NCI-H2029 (cell line): Measurements from ENCODE around the gene JMJD7.

Experiments used
- DNase-seq: peaks from one replicate; lab custom pipeline; 2025; lab: John Stamatoyannopoulos, UW

Gene JMJD7

DNA sequence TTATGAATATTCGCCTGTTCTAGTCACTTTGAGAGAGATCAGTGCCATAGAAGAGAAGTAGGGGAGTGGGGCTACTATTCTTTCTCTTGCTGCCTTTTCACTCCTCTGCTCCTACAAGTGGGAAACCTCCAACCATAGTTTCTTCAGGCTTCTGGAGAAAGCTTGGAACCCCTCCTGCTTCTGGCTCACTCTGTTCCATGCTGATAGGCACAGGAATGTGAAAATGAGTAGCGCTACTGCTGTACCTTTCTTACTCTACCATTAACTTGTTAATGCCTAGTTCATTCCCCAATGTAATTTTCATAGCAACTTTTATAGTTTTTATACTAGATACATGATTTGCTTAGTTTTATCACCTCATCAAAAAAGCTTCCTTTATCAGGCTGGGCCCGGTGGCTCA is 26.7 kb upstream of the JMJD7 start:
- DNase-seq, result no peak

DNA sequence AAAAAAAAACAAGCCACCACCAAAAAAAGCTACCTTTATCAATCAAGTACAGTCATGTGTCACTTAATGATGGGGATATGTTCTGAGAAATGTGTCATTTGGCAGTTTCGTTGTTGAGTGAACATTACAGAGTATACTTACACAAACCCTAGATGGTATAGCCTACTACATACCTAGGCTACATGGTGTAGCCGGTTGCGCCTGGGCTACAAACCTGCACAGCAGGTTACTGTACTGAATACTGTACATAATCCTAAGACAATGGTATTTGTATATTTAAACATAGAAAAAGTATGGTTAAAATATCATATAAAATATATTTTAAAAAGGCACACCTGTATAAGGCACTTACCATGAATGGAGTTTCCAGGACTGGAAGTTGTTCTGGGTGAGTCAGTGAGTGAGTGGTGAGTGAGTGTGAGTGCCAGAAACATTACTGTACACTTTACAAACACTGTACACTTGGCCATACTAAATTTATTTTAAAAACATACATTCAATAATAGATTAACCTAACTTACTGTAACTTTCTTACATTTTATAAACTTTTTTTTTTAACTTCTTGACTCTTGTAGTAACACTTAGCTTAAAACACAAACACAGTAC is 25.9 kb upstream of the JMJD7 start:
- DNase-seq, result no peak

DNA sequence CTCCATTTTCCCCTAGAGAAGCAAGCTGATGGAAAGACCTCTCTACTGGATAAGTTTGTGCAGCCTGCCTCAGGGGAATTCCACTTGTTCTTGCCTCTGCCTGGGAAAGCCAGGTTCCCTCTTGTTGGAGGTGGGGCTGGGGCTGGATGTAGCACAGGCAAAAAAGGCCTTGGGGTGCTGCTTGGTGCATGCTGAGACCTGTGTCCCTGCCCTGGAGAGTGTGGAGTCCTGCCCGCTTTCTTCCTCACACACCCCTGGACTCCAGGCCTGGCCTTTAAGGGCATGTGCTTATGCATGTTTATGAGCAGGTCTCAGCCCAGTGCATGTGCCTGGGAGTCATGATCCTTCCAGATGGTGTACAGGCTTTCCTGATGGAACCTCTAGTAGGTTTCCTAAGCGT is 23.5 kb upstream of the JMJD7 start:
- DNase-seq, result no peak

DNA sequence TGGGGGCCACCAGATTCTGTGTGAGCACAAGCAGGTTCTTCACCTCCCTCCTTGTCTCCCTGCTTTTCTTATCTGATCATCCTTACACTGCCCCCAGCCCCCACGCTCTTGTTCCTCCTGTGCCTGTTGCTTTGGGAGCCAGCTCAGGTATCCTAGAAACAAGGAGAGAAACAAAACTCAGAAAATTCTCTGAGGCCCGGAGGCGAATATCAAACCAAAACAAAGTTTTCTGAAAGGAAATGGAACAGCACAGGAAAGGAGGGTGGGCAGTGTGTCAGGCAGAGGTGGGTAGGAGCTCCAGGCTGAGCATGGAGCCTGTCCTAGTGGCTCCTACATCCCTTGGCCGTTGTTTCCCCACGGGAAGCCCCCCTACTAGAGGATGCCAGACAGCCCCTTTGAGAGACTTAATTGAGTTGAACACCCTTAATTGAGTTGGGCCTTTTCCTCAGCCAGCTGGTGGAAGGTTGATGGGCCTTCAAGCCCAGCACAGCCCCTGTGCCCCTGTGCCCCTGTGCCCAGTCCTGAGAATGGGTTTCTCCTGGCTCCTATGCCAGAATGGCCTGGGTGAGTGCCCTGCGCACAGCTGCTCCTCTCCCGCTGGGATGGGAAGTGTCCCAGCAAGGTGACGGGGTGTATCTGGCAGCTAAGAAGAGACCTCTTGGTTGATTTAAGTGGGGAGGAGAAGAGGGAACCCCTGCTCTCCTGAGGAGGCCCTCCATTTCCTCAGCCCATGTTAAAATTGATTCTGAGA is 22.8 kb upstream of the JMJD7 start:
- DNase-seq, result no peak

DNA sequence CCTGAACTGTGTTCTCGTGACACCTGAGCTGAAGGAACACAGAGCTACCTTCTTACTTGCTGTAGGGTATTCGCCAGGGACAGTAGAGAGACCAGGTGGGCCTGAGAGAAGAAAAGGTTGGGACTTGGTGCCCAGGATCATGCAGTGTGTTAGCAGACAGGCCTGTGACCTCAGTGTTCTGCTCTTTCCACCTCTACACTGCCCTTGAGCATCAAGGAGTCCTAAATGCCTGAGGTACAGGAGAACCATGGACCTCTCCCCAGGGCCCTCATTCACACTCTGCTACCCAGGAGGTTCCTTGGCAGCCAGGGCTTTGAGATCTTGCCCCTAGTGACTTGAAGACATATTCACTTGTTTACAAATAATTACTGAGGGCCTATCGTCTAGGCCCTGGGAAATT is 22.2 kb upstream of the JMJD7 start:
- DNase-seq, result no peak

DNA sequence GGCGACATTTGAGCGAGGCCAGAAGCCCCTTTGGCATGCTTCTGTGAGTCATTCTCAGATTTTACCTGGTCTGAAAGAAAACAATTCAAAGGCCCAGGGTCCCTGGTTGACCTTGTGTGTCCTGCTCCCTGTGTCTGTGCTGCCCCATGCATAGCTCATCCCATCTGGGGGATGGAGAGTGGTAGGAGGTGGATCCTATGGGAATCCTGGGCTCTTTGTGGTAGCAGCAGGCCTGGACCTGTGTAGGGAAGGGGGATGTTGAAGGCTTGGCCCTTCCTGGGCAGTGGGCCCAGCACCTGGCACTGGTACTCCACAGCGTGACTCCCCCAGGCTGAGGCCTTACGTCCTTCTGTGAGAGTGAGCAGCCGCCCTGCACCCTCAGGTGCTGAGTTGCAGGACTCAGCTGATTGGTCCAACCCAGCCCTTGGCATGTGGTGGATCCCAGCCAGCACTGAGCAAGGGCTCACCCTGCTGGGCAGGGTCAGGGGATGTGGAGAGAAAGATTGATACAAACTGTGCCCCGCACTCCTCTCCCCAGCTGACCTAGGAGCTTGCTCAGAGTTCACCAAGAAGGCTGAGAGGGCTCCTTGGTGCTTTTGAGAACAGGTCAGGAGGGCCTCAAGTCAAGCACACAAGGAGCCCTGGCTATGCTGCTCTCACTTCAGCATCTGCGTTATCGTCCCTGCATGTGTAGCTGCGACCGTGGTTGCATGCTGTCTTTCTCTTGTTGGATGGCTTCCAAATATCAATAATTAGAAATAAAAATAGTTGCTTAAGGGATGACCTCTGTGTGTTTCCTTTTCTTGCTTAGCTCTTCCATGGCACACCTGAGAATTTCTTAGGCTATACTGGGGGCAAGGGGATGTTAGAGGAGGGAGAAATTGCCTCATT is 21.4 kb upstream of the JMJD7 start:
- DNase-seq, result no peak

DNA sequence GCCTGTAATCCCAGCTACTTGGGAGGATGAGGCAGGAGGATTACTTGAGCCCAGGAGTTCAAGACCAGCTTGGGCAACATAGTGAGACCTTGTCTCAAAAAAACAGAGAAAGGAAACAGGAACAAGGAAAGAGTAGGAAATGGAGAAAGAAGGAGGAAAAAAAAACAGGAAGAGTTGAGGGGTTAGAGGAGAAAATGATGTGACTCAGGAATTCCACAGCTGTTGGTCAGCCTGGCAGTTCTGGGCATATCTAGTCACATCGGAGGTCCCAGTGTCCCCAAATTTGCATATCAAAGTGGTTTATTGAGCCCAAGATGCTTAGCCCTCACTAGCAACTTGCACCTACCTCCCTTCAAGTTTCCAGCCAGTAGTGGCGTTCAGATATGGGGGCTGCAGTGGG is 18.8 kb upstream of the JMJD7 start:
- DNase-seq, result no peak

DNA sequence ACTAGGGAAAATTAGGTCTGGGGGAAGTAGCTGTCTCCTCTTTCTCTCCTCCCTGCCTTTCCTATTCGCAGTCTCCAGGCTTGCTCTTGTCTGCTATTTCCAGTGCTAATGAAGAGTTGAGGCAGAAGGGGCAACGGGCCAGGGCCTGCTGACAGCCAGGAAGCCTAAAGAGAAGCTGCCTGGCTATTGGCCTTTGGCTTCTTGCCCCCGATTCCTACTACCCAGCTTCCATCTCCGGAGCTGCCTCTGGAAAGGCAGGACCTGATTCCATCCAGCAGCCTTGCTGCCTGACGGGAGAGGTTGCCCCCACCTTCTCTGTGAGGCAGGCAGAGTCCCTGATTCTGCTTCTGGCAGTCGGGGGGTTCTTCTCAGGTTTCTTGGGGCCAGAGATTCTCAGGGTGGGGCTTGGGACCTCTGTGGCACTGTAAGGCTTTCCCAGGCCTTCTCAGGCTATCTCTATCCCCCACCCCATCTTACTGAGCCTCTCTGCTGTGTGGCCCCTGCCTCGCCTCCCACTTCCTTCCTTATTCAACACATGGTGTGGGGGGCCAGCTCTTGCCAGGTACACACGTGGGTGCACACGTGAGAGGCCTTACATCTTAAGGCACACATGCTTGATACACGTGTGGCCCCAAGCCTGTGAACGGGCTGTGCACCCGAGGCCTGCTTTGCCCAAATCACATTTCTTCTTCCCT is 18.2 kb upstream of the JMJD7 start:
- no peak for DNase-seq

DNA sequence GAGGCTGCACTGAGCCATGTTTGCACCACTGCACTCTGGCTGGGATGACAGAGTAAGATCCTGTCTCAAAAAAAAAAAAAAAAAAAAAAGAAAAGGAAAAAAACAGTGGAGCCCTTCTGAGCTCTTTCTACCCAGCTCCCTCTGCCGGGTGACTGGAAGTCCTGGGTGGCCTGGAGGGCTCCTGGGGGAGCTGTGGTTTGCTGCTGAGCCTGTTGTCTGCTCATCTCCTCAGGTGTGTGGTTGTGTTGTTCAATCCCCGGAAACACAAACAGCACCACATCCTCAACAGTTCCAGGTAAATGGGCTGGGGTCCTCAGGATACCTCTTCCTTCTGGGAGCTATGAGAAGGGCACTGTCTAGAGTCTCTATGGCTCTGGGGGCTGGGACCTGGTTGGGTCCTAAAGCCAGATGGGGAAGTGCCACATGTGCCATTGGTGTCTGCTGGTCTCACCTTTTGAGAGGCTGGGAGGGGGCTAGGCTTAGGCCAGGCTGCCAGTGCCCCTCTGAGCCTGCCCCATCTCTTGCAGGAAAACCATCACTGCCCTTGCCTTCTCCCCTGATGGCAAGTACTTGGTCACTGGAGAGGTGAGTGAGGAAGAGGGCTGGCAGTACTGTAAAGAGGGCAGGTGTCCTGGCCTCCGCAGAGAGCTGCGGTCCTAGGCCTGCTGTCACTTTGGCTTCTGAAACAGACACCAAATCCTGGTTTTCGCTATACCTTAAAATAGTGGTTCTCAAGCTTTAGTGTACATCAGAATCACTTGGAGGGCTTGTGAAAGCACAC is 17.1 kb upstream of the JMJD7 start:
- DNase-seq, result no peak

DNA sequence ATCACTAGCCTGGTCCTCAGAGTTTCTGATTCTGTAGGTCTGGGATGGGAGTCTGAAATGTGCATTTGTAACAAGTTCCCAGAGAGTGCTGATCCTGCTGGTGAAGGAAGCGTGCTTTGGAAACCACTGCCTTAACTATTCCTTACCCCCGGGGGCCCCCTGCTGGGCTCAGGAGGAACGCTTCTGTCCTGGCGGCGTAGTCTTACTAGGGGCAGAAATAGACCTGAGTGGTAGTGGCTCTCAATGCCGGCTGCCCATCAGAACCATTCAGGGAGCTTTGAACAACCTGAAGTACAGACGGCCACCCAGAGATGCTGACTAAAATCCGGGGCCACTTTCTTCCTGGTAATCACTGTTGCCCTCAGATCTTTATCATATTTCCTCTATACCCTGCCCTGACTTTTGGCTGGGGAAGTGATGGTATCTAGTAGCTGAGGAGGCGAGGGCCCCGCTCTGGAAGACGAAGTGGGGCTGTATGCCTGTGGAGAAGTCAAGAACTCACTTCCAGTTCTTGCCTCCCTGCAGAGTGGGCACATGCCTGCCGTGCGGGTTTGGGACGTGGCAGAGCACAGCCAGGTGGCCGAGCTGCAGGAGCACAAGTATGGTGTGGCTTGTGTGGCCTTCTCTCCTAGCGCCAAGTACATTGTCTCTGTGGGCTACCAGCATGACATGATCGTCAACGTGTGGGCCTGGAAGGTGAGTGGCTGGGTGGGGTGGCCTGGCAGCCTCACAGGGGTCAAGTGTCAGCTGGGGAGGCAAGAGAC is 16.3 kb upstream of the JMJD7 start:
- peak; percentile 24 for DNase-seq

DNA sequence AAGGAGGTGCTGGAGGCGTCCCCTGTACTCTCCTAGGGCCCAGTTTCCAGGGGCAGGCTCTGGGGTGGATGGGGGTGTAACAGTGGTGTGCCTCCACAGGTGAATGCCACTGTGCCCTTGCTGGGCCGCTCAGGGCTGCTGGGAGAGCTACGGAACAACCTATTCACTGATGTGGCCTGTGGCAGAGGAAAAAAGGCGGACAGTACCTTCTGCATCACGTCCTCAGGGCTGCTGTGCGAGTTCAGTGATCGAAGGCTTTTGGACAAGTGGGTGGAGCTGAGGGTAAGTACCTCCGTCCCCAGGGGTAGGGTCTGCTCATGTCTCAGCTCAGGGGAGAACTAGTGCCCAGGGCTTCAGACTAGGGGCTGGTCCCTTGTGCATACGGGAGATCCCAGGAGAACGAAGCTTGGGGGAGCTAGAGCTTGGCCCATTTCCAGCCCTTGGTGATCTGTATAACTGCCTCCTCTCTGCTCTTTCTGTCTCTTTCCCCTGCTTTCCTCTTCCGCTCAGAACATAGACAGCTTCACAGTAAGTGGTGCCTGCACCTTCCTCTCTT is 15.0 kb upstream of the JMJD7 start:
- DNase-seq, result no peak

DNA sequence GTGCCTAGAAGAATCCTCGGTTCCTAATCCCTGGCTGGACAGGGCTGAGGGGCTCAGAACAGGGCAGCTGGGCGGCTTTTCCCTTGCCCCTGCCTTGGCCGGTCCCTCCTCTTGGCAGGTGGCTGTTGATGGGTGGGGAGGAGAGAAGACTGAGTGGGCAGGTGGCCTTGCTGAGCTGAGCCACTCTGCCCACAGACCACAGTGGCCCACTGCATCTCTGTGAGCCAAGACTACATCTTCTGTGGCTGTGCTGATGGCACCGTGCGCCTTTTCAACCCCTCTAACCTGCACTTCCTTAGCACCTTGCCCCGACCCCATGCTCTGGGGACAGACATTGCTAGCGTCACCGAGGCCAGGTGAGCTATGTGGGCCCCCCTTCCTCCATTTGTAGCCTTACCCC is 14.5 kb upstream of the JMJD7 start:
- DNase-seq, result no peak

DNA sequence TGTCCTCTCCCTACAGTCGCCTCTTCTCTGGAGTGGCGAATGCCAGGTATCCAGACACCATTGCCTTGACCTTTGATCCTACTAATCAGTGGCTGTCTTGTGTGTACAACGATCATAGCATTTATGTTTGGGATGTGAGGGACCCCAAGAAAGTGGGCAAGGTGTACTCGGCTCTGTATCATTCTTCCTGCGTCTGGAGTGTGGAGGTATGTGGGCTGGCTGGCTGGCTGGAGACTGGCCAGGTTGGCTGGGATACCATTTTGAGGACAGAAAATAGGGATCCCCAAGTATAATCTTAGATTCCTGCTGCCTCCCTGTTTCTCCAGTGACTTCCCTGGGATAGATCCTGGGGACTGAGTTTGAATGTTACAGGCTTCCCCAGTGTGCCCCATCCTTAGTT is 13.4 kb upstream of the JMJD7 start:
- no peak for DNase-seq

DNA sequence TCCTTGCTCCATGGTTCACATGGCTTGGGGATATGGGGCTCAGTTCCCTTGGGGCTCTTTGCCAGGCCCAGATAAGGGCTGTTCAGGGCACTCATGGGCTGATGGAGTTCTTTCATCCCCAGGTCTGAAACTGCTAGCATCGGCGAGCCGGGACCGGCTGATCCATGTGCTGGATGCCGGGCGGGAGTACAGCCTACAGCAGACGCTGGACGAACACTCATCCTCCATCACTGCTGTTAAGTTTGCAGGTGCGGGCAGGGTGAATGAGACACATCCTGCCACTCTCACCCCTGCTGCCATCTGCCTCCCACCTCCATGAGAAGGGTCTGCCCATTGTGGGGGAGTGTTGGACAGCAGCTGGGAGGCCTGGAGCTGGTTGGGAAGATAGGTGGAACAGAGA is 11.1 kb upstream of the JMJD7 start:
- DNase-seq, result no peak

DNA sequence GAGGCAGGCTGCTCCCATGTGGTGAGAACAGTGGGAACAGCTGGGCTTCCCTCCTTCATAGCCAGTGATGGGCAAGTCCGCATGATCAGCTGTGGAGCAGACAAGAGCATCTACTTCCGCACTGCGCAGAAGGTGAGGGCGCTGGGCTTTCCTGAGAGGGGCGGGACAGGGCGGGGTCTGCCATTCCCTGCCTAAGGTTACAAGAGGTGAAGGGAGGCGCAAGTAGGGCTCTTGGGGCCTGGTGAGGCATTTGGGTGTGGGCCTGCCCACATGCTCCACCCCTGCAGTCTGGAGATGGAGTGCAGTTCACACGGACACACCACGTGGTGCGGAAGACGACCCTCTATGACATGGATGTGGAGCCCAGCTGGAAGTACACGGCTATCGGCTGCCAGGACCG is 10.6 kb upstream of the JMJD7 start:
- no peak for DNase-seq

DNA sequence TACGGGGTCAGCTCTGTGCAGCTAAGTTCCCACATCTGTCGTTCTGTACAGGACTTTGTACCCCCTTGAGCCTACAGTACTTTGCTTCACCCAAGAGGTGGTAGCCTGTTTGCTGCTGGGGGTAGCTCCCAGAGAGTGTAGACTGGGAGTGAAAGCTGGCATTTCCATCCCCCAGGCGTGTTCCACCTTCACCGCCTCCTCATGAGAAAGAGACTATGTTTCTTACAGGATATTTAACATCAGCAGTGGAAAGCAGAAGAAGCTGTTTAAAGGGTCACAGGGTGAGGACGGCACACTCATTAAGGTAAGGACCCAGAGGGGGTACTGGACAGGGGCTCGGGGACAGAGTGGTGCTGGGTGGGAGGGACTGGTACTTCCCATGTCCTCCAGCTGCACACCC is 10.1 kb upstream of the JMJD7 start:
- DNase-seq, result no peak

DNA sequence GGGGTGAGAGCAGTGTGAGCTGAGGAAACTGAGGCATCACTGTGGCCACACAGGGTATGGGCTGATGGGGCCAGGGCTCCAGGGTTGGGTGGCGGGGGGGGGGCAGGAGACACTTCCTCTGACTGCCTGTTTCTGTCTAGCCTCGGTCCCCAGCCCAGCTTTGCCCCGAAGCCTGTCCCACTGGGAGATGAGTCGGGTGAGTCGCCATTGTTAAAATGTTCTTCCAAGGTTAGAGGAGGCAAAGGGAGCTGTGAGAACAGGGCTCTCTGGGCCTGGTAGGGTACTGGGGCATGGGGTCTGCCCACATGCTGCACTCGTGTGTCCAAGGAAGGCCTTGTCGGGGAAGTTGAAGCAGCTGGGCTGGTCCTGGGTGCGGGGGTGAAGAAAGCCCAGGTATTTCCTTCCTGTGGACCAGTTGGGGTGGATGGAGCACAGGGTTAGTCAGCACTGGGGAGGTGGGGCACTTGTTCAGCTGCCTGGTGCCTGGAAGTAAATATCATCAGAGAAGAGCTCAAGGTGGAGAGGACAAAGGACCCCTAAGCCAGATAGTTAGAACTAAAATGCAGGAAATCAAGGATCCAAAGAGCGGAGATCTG is 8.3 kb upstream of the JMJD7 start:
- DNase-seq, result no peak

DNA sequence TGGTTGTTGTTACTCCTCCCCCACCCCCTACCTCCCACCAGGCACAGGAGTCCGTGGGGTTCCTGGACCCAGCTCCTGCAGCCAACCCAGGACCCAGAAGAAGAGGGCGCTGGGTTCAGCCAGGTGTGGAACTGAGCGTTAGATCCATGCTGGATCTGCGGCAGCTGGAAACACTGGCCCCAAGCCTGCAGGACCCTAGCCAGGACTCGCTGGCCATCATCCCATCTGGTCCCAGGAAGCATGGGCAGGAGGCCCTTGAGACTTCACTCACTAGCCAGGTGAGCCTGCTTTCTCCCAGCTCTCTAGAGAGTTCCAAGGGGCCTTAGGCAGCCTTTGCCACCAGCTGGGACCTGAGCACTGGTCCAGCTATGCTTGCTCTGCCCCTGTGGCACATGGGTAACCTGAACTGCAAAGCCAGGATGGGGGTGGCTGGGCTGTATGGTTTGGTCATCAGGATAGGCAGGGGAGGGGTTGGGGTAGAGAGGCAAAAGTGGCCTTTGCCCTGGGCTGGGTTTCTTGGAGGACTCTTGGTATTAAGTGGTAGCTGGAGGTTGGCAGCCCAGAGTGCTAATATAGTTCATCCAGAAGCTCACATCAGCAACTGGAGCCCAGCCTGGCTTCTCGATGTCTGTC is 7.0 kb upstream of the JMJD7 start:
- DNase-seq, result peak; percentile 7

DNA sequence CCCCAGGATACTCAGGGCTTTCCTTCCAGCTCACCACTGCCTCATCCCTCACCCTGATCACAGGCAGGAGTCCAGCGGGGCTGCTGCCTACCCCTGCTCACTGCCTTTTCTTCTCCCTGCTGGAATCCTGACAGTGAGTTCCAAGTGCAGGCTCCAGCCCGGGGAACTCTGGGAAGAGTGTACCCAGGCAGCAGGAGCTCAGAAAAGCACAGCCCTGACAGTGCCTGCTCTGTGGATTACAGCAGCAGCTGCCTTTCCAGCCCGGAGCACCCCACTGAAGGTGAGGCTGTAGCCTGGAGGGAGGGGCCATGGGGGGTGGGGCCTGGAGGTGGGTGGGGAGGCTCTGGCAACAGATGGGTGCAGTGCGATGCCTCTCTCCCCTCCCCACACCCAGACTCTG is 6.1 kb upstream of the JMJD7 start:
- no peak for DNase-seq

DNA sequence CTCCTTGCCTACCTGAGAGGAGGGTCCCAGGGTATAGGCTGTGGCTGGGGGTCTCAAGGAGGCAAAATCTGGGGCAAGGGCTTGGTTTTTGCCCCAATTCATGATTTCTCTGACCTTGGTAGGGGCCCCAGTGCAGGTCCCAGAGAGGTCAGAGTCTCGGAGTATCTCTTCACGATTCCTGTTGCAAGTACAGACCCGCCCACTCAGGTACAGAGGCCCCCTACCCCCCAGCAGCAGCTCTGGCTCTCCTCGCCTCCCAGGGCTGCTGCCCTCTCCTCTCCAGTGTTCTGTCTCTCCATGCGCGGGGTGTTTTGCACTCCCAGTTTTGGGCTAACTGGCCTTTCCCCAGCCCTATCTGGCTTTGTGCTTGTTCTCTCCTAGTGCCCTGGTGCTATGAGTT is 5.4 kb upstream of the JMJD7 start:
- DNase-seq, result no peak
